GM21737 (cell line): ENCODE data around the gene TAAR9.

Experiments
- ATAC-seq: cut with Tn5 transposase; IDR thresholded peaks from one replicate; pipeline ENCODE4 v1.9.1; 2021; ENCODE audit warnings: mild to moderate bottlenecking, moderate library complexity; ENCODE audit not compliant: unreplicated experiment

TAAR9 gene

DNA sequence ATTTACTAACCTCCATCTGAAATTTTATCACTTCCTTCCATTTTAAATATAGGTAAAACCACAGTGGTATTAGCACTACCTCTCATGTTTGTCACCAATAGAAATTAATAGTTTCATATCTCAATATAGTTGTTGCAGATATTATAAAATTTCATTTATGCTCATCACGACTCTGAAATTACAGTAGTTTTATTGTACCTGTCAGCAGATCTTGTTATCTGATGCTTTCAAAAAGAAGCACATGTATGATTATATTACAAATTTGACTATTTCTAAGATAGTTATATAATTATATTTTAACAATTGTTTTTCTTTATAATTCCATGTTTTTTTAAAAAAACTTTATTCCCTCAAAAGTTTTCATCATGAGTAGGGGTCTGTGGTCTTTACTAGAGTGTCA lies 46.6 kb downstream of the TAAR9 start:
- no peak for ATAC-seq

DNA sequence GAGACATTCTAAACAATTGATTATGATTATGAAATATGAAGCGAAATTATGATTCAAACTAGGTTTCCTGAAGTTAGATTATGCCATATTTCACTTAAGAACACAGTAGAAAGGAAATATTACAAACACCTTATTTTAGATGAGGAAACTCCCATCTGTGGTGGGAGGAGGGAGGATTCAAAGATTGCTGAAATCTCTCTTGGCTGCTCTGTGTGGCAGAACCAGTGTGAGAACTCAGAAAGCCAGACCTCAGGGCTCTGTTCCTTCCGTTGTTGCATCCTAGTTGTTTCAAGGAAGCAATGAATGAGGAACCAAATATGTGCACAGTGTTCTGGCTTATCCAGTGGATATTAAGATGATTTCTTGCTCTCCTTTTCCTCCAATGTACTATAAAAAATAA lies 49.3 kb downstream of the TAAR9 start:
- ATAC-seq, result no peak
